Stomach (tissue), 4 donors: Measurements from ENCODE around the gene DISC1.

Experiments
- CTCF ChIP-seq, 7 experiments: fragments of 450-650 bp in 4 of 7; fragments of 200-600 bp in 3 of 7; sonication (generic) in 3 of 7; IDR thresholded peaks; one replicate each; pipeline ENCODE4 v1.5.1; 2016 to 2019; ENCODE audit warnings: antibody characterized with exemption in 7 of 7, control low read depth in 2 of 7, mild to moderate bottlenecking in 1 of 7
- EP300 ChIP-seq: sonication (generic); formaldehyde crosslinking; IDR thresholded peaks from one replicate; pipeline ENCODE4 v1.6.1; 2017; ENCODE audit warnings: antibody characterized with exemption
- POLR2A ChIP-seq, 4 donors: fragments of 450-650 bp; IDR thresholded peaks; one replicate each; pipeline ENCODE4 v1.6.1; 2016; ENCODE audit warnings: antibody characterized with exemption in 4 of 4, control low read depth in 2 of 4, mild to moderate bottlenecking in 1 of 4, moderate library complexity in 1 of 4

DNA sequence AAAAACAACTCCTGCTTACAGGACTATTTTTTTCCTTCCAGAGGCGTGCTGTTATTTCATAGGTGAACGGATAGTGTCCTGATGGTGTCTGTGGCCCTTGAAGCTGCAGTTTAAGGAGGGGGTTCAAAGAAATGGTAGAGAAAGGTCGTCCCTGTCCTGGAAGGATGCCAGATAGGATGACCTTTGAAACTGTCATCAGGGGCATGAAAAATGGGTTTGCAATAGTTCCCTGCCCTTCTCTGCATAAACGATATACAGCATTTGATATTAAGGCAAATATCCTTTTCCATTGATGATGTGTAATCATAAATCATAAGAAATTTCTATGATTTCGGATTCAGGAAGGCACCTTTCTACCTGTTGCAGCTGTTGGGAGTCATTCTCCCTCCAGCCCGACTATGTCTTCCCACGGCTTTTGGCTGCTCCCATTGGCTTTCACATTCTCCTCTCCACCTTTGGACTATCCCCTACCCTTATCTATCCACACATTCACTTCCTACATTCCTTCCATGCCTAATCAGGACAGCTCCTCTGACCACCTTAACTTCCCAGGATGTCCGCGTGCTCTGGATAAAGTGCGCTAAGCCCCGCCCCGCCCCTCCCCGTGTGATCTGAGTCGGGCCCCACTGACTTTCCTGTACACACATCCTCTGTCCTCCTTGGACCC lies 209.8 kb downstream of the DISC1 start:
- TF ChIP-seq CTCF (IDR thresholded peaks at IDR 0.05) (no peak), POLR2A (IDR thresholded peaks at IDR 0.05) (no peak), EP300 (no peak)
